ENCODE data around the gene SND1.

The SND1 gene

GRCh38 chr7:127935847-127936376 lies 283.9 kb downstream of the SND1 start:
- no peak for ATAC-seq
- TF ChIP-seq ESRRG (CRISPR knock-in tag; IDR thresholded peaks at IDR 0.05) (no peak), PPARA (CRISPR knock-in tag; IDR thresholded peaks at IDR 0.05; ENCODE audit: borderline replicate concordance) (no peak), SNAI2 (CRISPR knock-in tag; IDR thresholded peaks at IDR 0.05) (no peak), OSR1 (CRISPR knock-in tag; IDR thresholded peaks at IDR 0.05) (no peak), ZFP30 (CRISPR knock-in tag; IDR thresholded peaks at IDR 0.05) (no peak), TCF4 (CRISPR knock-in tag; IDR thresholded peaks at IDR 0.05; ENCODE audit: borderline replicate concordance) (no peak), ARNTL (CRISPR knock-in tag; IDR thresholded peaks at IDR 0.05; ENCODE audit: borderline replicate concordance, low read depth) (no peak), POU6F1 (CRISPR knock-in tag; IDR thresholded peaks at IDR 0.05; ENCODE audit: borderline replicate concordance, low read depth) (no peak), ISL1 (CRISPR knock-in tag; IDR thresholded peaks at IDR 0.05) (no peak), ZNF70 (CRISPR knock-in tag; IDR thresholded peaks at IDR 0.05) (no peak)
- TF ChIP-seq, protein P1, sequence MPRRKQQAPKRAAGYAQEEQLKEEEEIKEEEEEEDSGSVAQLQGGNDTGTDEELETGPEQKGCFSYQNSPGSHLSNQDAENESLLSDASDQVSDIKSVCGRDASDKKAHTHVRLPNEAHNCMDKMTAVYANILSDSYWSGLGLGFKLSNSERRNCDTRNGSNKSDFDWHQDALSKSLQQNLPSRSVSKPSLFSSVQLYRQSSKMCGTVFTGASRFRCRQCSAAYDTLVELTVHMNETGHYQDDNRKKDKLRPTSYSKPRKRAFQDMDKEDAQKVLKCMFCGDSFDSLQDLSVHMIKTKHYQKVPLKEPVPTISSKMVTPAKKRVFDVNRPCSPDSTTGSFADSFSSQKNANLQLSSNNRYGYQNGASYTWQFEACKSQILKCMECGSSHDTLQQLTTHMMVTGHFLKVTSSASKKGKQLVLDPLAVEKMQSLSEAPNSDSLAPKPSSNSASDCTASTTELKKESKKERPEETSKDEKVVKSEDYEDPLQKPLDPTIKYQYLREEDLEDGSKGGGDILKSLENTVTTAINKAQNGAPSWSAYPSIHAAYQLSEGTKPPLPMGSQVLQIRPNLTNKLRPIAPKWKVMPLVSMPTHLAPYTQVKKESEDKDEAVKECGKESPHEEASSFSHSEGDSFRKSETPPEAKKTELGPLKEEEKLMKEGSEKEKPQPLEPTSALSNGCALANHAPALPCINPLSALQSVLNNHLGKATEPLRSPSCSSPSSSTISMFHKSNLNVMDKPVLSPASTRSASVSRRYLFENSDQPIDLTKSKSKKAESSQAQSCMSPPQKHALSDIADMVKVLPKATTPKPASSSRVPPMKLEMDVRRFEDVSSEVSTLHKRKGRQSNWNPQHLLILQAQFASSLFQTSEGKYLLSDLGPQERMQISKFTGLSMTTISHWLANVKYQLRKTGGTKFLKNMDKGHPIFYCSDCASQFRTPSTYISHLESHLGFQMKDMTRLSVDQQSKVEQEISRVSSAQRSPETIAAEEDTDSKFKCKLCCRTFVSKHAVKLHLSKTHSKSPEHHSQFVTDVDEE (CRISPR knock-in tag; IDR thresholded peaks at IDR 0.05) = no peak

GRCh38 chr7:127937066-127937680 lies 285.2 kb downstream of the SND1 start:
- no peak for ATAC-seq
- TF ChIP-seq, protein P1 (CRISPR knock-in tag; IDR thresholded peaks at IDR 0.05) = no peak
- no peak for TF ChIP-seq ESRRG (CRISPR knock-in tag; IDR thresholded peaks at IDR 0.05)

DNA sequence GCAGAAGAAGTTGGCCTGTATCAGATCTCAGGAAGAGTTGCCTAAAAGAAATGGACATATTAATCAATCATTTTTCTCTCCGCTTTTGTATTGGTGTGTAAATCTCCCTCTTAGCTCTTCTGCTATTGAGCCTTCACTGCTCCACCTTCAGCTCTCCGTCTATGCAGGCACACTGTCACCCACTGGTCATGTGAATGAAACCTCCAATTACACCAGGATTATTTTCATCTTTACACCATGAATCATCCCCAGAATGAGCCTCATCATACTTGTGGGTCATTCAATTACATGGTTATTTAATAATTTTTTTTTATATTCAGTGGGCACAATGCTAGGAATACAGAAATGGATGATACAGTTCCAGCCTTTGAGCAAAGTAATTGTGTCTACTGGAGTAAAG lies 286.6 kb downstream of the SND1 start:
- peak; percentile 98 for ATAC-seq
- TF ChIP-seq ISL1 (CRISPR knock-in tag; IDR thresholded peaks at IDR 0.05) = 0 out of 2 replicates have a peak, but pooled peaks have one; percentile 34
- no peak for TF ChIP-seq OSR1 (CRISPR knock-in tag; IDR thresholded peaks at IDR 0.05)
- TF ChIP-seq SNAI2 (CRISPR knock-in tag; IDR thresholded peaks at IDR 0.05) = peak; percentile 28; the same call in 1 of the 2 replicates
- TF ChIP-seq ZNF8 (CRISPR knock-in tag; IDR thresholded peaks at IDR 0.05) = no peak
- TF ChIP-seq RARB (CRISPR knock-in tag; IDR thresholded peaks at IDR 0.05) = no peak

- no peak for ATAC-seq
- no peak for TF ChIP-seq ISL1 (CRISPR knock-in tag; IDR thresholded peaks at IDR 0.05)
- no peak for TF ChIP-seq CSDC2 (CRISPR knock-in tag; IDR thresholded peaks at IDR 0.05)
- no peak for TF ChIP-seq POU6F1 (CRISPR knock-in tag; IDR thresholded peaks at IDR 0.05; ENCODE audit: borderline replicate concordance, low read depth)
- TF ChIP-seq SNAI2 (CRISPR knock-in tag; IDR thresholded peaks at IDR 0.05) = no peak
- TF ChIP-seq ZNF565 (CRISPR knock-in tag; conservative IDR thresholded peaks at IDR 0.05; ENCODE audit: low read depth) = no peak
- TF ChIP-seq, protein P2, sequence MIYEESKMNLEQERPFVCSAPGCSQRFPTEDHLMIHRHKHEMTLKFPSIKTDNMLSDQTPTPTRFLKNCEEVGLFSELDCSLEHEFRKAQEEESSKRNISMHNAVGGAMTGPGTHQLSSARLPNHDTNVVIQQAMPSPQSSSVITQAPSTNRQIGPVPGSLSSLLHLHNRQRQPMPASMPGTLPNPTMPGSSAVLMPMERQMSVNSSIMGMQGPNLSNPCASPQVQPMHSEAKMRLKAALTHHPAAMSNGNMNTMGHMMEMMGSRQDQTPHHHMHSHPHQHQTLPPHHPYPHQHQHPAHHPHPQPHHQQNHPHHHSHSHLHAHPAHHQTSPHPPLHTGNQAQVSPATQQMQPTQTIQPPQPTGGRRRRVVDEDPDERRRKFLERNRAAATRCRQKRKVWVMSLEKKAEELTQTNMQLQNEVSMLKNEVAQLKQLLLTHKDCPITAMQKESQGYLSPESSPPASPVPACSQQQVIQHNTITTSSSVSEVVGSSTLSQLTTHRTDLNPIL (CRISPR knock-in tag; IDR thresholded peaks at IDR 0.05; ENCODE audit: low read depth) = no peak
- no peak for TF ChIP-seq BACH2 (CRISPR knock-in tag; IDR thresholded peaks at IDR 0.05; ENCODE audit: borderline replicate concordance)
- no peak for TF ChIP-seq GLIS3 (CRISPR knock-in tag; IDR thresholded peaks at IDR 0.05)
- TF ChIP-seq ZNF70 (CRISPR knock-in tag; IDR thresholded peaks at IDR 0.05) = no peak
- TF ChIP-seq OSR1 (CRISPR knock-in tag; IDR thresholded peaks at IDR 0.05) = no peak
- TF ChIP-seq TCF4 (CRISPR knock-in tag; IDR thresholded peaks at IDR 0.05; ENCODE audit: borderline replicate concordance) = no peak
- no peak for TF ChIP-seq PATZ1 (CRISPR knock-in tag; IDR thresholded peaks at IDR 0.05; ENCODE audit: borderline replicate concordance)
- no peak for TF ChIP-seq PPARA (CRISPR knock-in tag; IDR thresholded peaks at IDR 0.05; ENCODE audit: borderline replicate concordance)
- TF ChIP-seq ARNTL (CRISPR knock-in tag; IDR thresholded peaks at IDR 0.05; ENCODE audit: borderline replicate concordance, low read depth) = no peak
- TF ChIP-seq ZC3H10 (CRISPR knock-in tag; IDR thresholded peaks at IDR 0.05) = no peak
- no peak for TF ChIP-seq TOX (CRISPR knock-in tag; IDR thresholded peaks at IDR 0.05; ENCODE audit: borderline replicate concordance)
- no peak for TF ChIP-seq ZFP30 (CRISPR knock-in tag; IDR thresholded peaks at IDR 0.05)
Measured at GRCh38 chr7:127940381-127941160, 288.6 kb downstream of the SND1 start.
